NCI-H2196 (cell line): ENCODE measurements around the gene DDX54.
"Not testable (repeated sequence)": the region's sequence is repeated elsewhere in the genome, so short reads cannot be mapped to it uniquely, and the experiment has no call there.

Experiments
- DNase-seq: peaks from one replicate; lab custom pipeline; 2025; ENCODE audit not compliant: unreplicated experiment; lab: John Stamatoyannopoulos, UW

The DDX54 gene

DNA sequence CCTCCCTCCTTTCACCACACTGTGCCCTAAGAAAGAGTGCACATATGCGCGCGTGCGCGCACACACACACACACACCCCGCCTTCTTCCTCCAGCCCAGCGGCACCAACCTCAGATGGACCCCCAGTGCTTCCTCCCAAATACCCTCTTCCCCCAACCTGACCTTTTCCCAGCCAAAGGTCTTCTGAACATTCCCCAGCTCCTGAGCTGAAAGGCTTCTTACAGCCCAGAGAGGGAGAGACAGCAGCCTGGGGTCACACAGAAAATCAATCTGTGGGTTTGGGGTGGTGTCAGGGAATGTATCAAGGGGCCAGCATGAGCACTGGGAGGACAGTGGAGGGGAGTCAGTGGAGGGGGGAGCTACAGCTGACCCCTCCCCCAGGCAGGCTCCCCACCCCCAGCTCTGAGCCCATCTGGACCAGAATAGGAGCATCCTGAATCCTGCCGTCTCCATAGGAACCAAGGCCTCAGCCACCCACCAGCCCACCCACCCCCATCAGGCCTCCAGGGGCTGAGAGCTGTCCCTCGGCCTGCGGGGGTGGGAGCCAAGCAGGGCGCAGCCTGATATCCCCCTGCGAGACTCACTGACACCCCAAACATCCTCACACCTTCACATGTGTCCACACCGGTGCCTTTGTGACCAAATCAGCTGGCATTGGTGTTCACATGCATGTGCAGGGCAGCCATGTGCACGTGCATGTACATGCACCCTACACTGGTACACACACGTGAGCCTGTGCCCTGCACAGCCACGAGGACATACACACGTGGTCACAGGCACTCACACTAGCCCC, 55.4 kb downstream of the DDX54 start:
- DNase-seq: no peak

DNA sequence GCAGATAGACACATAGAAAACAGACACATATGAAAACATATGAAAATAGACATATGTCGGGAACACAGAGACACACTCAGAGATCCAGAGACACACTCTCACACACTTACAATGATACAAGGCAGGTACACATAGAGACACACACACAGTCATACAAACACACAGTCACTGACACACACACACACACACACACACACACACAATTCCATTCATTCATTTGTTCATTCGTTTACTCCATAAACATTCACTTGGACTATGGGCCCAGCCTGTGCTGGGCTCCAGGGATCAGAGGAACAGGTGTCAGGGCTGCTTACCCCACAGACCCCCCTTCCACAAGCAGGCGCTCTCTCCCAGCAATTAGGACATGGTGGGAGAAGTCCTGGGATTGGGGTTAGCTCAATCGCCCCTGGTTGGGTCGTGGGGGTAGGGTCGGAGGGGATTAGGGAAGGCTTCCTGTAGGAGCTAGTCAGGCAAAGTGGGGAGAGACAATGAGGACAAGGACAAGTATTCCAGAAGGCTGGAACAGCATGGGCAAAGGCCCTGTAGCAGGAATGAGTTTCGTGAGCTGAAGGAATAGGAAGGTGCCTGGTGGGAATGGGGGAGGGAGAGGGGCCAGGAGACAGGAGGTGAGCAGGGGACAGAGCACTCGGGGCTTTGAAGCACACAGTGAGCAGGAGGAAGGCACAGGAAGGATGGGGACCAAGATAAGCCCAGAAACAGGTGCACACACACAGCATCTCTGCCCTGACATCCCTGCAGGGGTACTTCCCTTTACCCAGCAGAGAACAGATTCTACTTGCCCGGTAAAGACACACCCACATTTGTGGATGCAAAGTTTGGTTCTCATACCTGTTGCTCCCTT, 56.2 kb downstream of the DDX54 start:
- no peak for DNase-seq

DNA sequence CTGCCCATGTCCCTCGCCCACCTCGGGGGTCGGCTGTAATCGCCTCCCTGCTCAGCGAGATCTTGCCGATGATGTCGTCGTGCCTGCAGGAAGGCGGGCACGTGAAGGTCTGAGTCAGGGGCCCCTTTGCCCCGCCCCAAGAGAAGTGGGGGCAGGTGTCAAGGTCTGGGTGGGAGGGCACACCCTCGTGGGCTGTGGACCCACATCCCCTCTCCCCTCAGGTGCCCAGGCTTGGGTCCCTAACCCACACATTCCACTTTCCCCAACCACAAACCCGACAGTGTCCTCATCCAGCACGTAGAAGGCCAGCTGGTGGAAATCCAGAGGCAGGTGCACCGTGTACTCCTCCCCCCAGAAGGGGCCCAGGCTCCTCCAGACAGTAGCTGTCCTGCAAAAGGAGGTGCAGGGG, 57.5 kb downstream of the DDX54 start:
- DNase-seq: no peak

DNA sequence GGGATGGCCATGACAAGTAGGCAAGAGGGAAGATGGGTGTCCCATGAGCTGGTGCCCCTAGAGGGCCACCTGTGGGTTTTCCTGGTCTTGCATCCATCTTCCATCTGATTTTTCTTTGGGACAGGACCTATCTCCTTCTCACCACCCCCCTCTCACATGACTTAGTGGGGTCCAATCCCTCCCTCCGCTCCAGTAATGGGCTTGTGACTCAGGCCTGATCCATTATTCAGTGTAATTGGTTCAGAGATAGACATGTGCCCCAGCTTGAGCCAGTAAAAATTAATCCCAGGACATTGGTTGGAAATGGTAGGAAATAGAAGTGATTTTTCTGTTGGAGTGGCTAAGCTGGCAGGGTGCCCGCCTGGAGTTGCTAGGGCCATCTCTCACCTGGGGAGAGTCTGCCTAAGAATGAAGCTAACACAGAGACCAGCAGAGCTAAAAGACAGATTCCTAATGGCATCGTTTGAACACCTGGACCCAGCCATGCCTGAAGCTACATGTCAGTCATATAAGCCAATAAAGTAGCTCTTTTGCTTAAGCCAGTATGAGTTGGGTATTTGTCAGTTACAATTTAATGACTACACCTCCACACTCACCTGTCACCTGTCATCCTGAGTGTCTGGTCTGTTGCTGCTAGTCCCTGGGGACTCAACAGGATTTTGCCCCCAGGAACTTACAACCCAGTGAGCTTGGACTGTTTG, 64.5 kb downstream of the DDX54 start:
- peak; percentile 43 for DNase-seq

DNA sequence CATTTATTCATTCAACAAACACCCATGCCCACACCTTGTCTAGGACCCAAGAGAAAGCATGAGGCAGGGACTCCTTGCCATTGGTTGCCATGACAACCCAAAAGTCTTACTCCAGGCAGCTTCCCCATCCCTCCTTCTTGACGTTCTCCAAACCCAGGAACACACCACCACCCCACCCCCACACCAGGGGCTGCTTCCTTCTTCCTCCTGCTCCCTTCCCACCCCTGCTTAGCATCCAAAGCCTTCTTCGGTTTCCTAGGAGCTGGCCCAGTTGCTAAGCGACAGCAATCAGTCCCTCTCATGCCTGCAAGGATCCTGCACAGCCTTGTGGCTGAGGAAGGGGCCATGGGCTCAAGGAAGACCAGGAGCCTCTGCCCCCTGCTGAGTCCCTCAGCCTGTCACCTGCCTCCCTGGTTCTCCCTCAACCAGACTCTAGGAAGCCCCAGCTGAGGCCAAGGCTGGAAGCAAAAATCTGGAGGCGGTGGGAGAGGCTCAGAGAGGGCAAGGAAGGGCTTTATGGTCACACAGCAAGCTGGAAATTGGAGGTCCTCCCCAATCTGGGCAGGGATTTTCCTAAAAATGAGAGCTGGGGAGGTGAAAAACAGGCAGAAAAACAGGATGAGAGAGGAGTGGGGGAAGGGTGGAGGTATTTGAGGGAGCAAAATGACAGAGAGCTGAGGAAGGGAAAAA, 65.2 kb downstream of the DDX54 start:
- DNase-seq: peak; percentile 8

DNA sequence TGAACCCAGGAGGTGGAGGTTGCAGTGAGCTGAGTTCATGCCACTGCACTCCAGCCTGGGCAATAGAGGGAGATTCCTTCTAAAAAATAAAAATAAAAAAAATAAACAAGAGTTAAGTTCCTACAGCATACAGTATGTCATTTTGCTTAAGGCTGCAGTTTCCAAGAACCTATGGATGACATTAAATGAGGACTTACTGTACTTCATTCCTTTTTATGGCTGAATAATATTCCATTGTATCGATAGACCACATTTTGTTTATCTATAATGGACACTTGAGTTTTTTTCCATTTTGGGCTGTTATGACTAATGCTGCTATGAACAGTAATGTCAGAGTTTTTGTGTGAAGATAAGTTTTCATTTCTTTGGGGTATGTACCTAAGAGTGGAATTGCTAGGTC, 67.1 kb downstream of the DDX54 start:
- no peak for DNase-seq

DNA sequence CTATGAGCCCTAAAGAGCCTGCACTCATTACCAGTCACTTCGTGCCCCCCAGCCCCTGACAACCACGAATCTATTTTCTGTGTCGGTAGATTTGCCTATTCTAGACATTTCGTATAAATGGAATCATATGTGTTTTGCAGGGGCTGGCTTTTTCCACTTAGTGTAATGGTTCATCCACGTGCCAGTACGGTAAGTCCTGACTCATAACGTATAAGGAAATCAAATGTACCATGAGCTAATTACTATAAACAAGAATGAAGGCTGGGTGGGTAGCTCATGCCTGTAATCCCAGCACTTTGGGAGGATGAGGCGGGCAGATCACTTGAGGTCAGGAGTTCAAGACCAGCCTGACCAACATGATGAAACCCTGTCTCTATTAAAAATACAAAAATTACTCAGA, 67.6 kb downstream of the DDX54 start:
- DNase-seq: not testable (repeated sequence)

DNA sequence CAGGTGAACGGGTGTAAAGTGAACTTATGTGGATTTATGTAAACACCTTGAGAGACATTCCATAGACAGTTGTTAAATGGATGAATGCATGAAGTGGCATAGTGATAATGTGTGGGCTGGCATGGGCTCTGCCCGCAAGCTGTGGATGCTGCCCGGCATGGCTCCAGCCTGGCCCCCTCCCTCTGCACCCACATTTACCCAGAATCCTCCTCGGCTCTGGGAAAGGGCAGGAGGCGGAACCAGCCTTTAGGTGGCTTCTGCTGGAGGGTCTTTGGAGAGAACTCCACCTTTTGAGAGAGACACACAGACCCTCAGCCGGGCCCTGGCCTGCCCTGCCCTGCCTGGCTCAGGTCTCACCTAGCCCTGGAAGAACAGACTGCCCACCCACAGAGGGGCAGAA, 68.4 kb downstream of the DDX54 start:
- DNase-seq: peak; percentile 39

DNA sequence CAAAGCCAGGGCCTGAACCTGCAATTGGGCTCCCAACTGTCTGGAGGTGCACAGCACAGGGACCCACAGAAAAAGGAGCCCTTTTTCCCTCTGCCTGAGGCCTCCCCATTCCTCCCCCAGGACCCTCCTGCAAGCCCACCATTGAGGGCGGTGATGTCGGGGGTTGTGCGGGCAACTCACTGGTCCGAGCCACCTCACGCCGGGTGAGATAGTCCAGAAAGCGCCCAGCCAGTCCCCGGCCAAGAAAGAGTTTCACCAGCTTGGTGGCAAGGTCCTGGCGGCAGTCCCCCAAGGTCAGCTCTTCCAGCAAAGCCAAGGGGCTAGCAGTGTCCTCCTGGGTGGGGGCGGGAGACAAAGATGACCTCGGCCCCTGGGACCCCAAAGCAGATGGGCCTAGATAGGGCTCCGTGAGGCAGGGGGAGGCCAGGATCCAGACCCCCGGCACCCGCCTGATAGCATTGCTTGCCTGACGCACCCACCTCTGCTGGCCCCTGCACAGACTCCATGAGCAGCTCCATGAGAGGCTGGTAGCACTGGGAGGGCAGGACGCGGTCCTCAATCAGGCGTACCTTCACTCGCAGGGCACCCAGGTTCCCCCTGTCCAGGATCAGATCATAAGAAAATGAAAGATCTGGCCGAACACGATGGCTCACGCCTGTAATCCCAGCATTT, 69.7 kb downstream of the DDX54 start:
- DNase-seq: no peak

DNA sequence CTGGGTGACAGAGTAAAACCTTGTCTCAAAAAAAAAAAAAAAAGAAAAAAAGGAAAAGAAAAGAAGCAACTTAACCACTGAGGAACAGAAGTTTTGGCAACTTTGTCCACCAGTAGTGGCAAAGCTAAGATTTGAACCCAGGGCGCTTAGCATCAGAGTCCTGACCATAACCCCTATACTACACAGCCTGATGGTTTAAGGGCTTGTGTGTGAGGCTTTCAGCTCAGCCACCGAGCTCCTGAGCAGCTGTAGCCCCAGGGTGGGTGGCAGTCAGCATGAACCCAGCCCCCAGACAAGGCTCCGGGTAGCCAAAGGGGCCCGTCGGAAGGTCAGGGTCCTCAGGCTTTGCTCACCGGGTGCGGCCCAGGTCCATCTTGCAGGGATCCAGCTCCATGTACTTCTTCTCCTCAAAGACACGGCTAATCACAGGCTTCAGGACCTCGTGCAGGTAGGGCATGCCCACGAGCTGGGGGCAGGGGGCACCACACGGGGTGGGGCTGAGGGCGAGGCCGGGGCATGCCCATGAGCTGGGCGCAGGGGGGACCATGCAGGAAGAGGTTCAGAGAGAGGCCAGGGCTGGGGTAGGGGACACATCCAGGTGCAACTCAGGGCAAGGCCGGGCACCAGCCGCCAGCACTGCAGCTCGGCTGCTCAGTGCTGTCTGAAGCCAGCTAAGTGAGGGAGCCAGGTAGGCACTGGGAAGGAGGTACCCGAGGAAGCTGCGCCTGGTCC, 70.7 kb downstream of the DDX54 start:
- no peak for DNase-seq

DNA sequence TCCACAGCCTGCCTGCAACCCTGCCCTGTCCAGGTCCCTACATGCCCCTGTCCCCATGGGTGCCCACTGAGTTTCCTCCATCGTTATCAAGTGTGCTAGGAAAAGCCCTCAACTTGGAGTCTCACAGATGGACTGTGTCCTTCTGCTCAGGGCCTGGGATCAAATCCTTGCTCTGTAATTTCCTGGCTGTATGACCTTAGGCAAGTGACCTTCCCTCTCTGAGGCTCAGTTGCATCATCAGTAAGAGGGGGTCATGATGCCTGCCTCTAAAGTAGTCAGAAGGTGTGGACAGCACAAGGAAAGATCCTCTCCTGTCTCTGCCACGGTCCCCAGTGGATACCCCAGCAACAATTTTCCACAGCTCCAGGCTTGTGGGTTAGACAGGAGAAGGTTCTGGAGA, 71.9 kb downstream of the DDX54 start:
- DNase-seq: no peak

DNA sequence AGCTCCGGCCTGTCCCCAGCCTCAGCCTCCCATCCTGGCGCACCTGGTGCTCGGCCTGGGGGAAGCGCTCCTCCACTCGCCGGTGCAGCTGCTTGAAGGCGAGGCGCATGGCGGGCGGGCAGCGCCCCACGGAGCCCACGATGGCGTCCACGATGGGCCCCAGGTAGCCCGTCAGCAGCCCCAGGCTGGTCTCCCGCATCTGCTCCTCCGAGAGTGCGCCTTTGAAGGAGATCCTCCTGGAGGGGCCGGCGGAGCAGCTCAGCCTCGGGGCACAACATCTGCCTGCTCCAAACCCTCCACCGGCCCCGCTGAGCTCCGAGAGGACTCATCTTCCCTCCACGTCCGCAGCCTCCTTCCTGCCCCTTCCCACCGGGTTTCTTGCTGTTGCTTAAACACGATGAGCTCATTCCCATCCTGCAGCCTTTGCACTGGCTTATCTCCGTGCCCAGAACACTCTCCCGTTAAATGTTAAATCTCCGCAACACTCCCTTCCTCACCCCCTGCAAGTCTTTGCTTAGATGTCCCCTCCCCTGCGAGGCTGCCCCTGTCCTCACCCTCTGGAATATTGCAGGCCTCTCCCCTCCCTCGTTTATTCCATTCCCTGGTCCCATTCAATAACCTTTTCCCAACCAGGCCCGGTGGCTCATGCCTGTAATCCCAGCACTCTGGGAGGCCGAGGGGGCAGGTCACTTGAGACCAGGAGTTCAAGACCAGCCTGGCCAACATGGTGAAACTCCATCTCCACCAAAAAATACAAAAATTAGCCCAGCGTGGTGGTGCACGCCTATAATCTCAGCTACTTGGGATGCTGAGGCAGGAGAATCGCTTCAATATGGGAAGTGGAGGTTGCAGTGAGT, 73.0 kb downstream of the DDX54 start:
- no peak for DNase-seq

DNA sequence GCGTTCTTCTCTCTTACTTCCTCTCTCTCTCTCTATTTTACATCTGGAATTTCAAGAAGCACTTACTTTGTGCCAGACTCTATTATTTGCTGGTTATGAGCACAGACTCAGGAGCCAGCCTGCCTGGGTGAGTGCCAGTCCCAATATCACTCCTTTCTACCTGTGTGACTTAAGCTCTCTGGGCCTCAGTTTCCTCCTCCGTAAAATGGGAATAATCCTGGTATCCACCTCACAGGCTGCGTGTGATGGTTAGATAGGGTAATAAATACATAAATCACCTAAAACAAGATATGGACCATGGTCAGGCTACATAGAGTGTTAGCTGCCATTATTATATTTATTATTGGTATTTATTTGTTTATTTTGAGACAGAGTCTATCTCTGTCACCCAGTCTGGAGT, 74.0 kb downstream of the DDX54 start:
- DNase-seq: no peak

DNA sequence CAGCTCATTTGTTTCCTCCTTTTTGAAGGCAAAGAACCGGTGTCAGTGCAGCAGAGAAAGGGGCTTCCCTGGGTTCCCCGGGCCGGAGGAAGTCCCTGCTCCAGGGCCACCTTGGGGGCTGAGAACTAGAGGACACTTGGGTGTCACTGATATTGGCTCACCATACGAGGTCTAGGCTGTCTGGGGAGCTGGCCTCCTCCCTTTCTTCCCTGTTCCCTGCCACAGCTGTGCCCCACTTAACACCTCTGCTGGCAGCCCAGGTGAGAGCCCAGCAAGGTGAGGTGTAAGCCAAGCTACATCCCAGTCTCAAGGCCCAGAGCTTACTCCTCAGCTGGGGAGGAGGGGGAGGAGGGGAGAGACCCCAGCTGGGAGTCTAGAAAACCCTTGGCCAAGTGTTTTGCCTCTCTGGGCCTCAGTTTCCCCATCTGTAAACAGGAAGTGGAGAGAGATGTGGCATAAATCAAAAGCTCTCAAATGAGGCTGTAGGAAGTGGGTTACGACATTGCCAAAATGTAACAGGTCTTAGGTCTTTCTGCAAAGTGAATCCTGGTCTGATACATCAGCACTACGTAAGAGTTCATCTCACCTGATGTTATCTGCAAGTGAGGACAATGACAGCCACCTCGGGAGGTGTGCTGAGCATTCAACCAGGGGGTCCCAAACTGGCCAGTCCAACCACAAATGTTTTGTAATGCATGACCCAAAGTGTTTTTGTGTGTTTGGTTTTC, 75.2 kb downstream of the DDX54 start:
- DNase-seq: no peak

DNA sequence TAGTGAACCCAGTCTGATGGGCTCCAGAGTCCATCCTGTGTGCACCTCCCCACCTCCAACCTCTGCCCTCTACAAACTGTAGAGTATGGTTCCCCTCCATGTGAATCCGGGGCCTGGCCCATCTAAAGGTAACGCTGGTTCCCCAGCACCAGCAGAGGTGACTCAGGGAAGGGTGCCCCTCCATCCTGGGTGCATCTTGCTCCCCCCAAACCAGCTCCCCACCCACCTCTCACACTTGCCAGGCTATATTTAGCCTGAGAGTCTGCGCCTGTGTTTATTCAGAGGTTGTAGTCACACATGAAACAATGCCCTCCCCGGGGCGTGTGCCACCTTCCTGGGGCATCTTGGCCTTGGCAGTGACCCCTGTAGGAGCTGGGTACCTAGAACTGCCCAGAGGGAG, 75.9 kb downstream of the DDX54 start:
- DNase-seq: no peak

DNA sequence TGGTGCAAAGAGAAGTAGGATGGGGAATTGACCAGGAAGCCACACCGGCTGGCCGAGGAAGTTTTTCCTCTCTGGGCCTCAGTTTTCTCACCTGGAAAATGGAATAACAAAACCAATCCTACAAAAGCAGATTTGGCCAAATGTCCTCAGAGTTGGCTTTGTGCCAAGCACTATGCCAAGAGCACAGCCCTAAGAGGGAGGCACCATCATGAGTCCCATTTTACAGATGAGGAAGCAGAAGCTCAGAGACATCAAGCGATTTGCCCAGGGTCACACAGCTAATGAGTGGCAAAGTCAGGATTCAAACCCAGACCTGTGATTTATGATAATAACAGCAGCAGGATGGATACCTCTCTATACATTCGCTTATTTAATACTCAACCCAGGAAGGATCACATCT, 77.0 kb downstream of the DDX54 start:
- no peak for DNase-seq
